Right lobe of liver (tissue), 4 donors: Measurements from ENCODE around the gene ATP5MC2.

Experiments
- POLR2A ChIP-seq: fragments of 450-650 bp; IDR thresholded peaks from one replicate; pipeline ENCODE4 v1.6.1; 2017; ENCODE audit warnings: antibody characterized with exemption, mild to moderate bottlenecking
- TF ChIP-seq, protein P1 (sequence below), 4 donors: fragments of 200-600 bp in 3 of 4; fragments of 450-650 bp in 1 of 4; IDR thresholded peaks; one replicate each; pipeline versions ENCODE4 v1.5.1 to v1.8.0; 2016 to 2022; ENCODE audit warnings: antibody characterized with exemption in 4 of 4, mild to moderate bottlenecking in 2 of 4
- donor health status: DM: no; HTN: no; CAD: no.
- donor health status: DM: no; HTN: no; CAD: no.
- donor health status: DM: no; HTN: yes; CAD: no.

- TF ChIP-seq POLR2A, result no peak
- TF ChIP-seq, protein P1, sequence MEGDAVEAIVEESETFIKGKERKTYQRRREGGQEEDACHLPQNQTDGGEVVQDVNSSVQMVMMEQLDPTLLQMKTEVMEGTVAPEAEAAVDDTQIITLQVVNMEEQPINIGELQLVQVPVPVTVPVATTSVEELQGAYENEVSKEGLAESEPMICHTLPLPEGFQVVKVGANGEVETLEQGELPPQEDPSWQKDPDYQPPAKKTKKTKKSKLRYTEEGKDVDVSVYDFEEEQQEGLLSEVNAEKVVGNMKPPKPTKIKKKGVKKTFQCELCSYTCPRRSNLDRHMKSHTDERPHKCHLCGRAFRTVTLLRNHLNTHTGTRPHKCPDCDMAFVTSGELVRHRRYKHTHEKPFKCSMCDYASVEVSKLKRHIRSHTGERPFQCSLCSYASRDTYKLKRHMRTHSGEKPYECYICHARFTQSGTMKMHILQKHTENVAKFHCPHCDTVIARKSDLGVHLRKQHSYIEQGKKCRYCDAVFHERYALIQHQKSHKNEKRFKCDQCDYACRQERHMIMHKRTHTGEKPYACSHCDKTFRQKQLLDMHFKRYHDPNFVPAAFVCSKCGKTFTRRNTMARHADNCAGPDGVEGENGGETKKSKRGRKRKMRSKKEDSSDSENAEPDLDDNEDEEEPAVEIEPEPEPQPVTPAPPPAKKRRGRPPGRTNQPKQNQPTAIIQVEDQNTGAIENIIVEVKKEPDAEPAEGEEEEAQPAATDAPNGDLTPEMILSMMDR (IDR thresholded peaks at IDR 0.05), result no peak
Measured at GRCh38 chr12:53694756-53695151, 18.9 kb upstream of the ATP5MC2 start.
